ENCODE results near the gene FZD4.
"Not testable (repeated sequence)": the region's sequence is repeated elsewhere in the genome, so short reads cannot be mapped to it uniquely, and the experiment has no call there.

FZD4 gene

GRCh38 chr11:86948733-86949132, 6.5 kb downstream of the FZD4 start:
- no peaks in the 10 kb centered on the region; the same call in 1 of the 2 replicates for H3K27me3 ChIP-seq (ENCODE audit: control insufficient read depth, insufficient read depth, low read length)
- H3K27ac ChIP-seq (ENCODE audit: low read depth, low read length): no peak overlapping the region
- H3K9ac ChIP-seq (ENCODE audit: low read length): no peak overlapping the region
- no peak overlapping the region for H3K4me3 ChIP-seq (ENCODE audit: low read depth, low read length)
- no peaks in the 10 kb centered on the region for H3K9me3 ChIP-seq (ENCODE audit: control insufficient read depth, insufficient read depth, low read depth, low read length)
- peaks cover 15% of the 10 kb centered on the region for H3K36me3 ChIP-seq (ENCODE audit: control insufficient read depth, insufficient read depth, low read length)
- no peaks in the 10 kb centered on the region for H3K4me1 ChIP-seq (ENCODE audit: control insufficient read depth, insufficient read depth, low read length)

GRCh38 chr11:86947541-86947940, 7.7 kb downstream of the FZD4 start:
- Histone ChIP-seq H3K4me1 (ENCODE audit: control insufficient read depth, insufficient read depth, low read length) (no peaks in the 10 kb centered on the region), H3K9me3 (ENCODE audit: control insufficient read depth, insufficient read depth, low read depth, low read length) (no peaks in the 10 kb centered on the region), H3K27ac (ENCODE audit: low read depth, low read length) (no peak overlapping the region), H3K36me3 (ENCODE audit: control insufficient read depth, insufficient read depth, low read length) (peaks cover 15% of the 10 kb centered on the region), H3K9ac (ENCODE audit: low read length) (no peak overlapping the region), H3K27me3 (ENCODE audit: control insufficient read depth, insufficient read depth, low read length) (no peaks in the 10 kb centered on the region), H3K4me3 (ENCODE audit: low read depth, low read length) (no peak overlapping the region)

- not testable (repeated sequence) for H3K9ac ChIP-seq (ENCODE audit: low read length); H3K27ac ChIP-seq (ENCODE audit: low read depth, low read length); H3K27me3 ChIP-seq (ENCODE audit: control insufficient read depth, insufficient read depth, low read length); H3K4me3 ChIP-seq (ENCODE audit: low read depth, low read length); H3K36me3 ChIP-seq (ENCODE audit: control insufficient read depth, insufficient read depth, low read length); H3K9me3 ChIP-seq (ENCODE audit: control insufficient read depth, insufficient read depth, low read depth, low read length)
- H3K4me1 ChIP-seq (ENCODE audit: control insufficient read depth, insufficient read depth, low read length): peaks cover 14% of the 10 kb centered on the region
Measured at GRCh38 chr11:86943505-86943904, 11.7 kb downstream of the FZD4 start.

GRCh38 chr11:86941871-86942599, 13.2 kb downstream of the FZD4 start:
- H3K27ac ChIP-seq (ENCODE audit: low read depth, low read length): no peak overlapping the region

GRCh38 chr11:86941077-86941870, 13.9 kb downstream of the FZD4 start:
- H3K36me3 ChIP-seq (ENCODE audit: control insufficient read depth, insufficient read depth, low read length): no peaks in the 10 kb centered on the region
- H3K9ac ChIP-seq (ENCODE audit: low read length): no peak overlapping the region
- H3K27ac ChIP-seq (ENCODE audit: low read depth, low read length): no peak overlapping the region
- no peaks in the 10 kb centered on the region for H3K27me3 ChIP-seq (ENCODE audit: control insufficient read depth, insufficient read depth, low read length)
- H3K4me3 ChIP-seq (ENCODE audit: low read depth, low read length): no peak overlapping the region
- H3K4me1 ChIP-seq (ENCODE audit: control insufficient read depth, insufficient read depth, low read length): peaks cover 14% of the 10 kb centered on the region
- no peaks in the 10 kb centered on the region for H3K9me3 ChIP-seq (ENCODE audit: control insufficient read depth, insufficient read depth, low read depth, low read length)

More at GRCh38 chr11:86941871-86942599, 13.2 kb downstream of the FZD4 start:
- Histone ChIP-seq H3K4me3 (ENCODE audit: low read depth, low read length) (no peak overlapping the region), H3K9ac (ENCODE audit: low read length) (no peak overlapping the region), H3K4me1 (ENCODE audit: control insufficient read depth, insufficient read depth, low read length) (peaks cover 14% of the 10 kb centered on the region), H3K36me3 (ENCODE audit: control insufficient read depth, insufficient read depth, low read length) (no peaks in the 10 kb centered on the region), H3K9me3 (ENCODE audit: control insufficient read depth, insufficient read depth, low read depth, low read length) (no peaks in the 10 kb centered on the region), H3K27me3 (ENCODE audit: control insufficient read depth, insufficient read depth, low read length) (no peaks in the 10 kb centered on the region)

GRCh38 chr11:86940122-86940777, 14.9 kb downstream of the FZD4 start:
- no peaks in the 10 kb centered on the region for H3K27me3 ChIP-seq (ENCODE audit: control insufficient read depth, insufficient read depth, low read length)
- H3K9ac ChIP-seq (ENCODE audit: low read length): no peak overlapping the region
- no peak overlapping the region for H3K4me3 ChIP-seq (ENCODE audit: low read depth, low read length)
- peaks cover 14% of the 10 kb centered on the region for H3K4me1 ChIP-seq (ENCODE audit: control insufficient read depth, insufficient read depth, low read length)
- H3K27ac ChIP-seq (ENCODE audit: low read depth, low read length): no peak overlapping the region
- H3K9me3 ChIP-seq (ENCODE audit: control insufficient read depth, insufficient read depth, low read depth, low read length): no peaks in the 10 kb centered on the region
- H3K36me3 ChIP-seq (ENCODE audit: control insufficient read depth, insufficient read depth, low read length): no peaks in the 10 kb centered on the region

GRCh38 chr11:86938900-86939880, 16.0 kb downstream of the FZD4 start:
- Histone ChIP-seq H3K36me3 (ENCODE audit: control insufficient read depth, insufficient read depth, low read length) (no peaks in the 10 kb centered on the region), H3K27ac (ENCODE audit: low read depth, low read length) (no peak overlapping the region), H3K27me3 (ENCODE audit: control insufficient read depth, insufficient read depth, low read length) (no peaks in the 10 kb centered on the region), H3K9ac (ENCODE audit: low read length) (no peak overlapping the region), H3K4me3 (ENCODE audit: low read depth, low read length) (no peak overlapping the region), H3K4me1 (ENCODE audit: control insufficient read depth, insufficient read depth, low read length) (peaks cover 22% of the 10 kb centered on the region), H3K9me3 (ENCODE audit: control insufficient read depth, insufficient read depth, low read depth, low read length) (no peaks in the 10 kb centered on the region)

GRCh38 chr11:86938203-86938899, 16.8 kb downstream of the FZD4 start:
- Histone ChIP-seq H3K36me3 (ENCODE audit: control insufficient read depth, insufficient read depth, low read length) (no peaks in the 10 kb centered on the region), H3K27ac (ENCODE audit: low read depth, low read length) (no peak overlapping the region), H3K9me3 (ENCODE audit: control insufficient read depth, insufficient read depth, low read depth, low read length) (no peaks in the 10 kb centered on the region), H3K27me3 (ENCODE audit: control insufficient read depth, insufficient read depth, low read length) (no peaks in the 10 kb centered on the region), H3K4me1 (ENCODE audit: control insufficient read depth, insufficient read depth, low read length) (peaks cover 30% of the 10 kb centered on the region), H3K9ac (ENCODE audit: low read length) (no peak overlapping the region), H3K4me3 (ENCODE audit: low read depth, low read length) (no peak overlapping the region)

- H3K27ac ChIP-seq (ENCODE audit: low read depth, low read length); H3K36me3 ChIP-seq (ENCODE audit: control insufficient read depth, insufficient read depth, low read length): not testable (repeated sequence)
Measured at GRCh38 chr11:86937193-86937806, 17.9 kb downstream of the FZD4 start.

More at GRCh38 chr11:86937193-86937806, 17.9 kb downstream of the FZD4 start:
- H3K9ac ChIP-seq (ENCODE audit: low read length); H3K27me3 ChIP-seq (ENCODE audit: control insufficient read depth, insufficient read depth, low read length); H3K9me3 ChIP-seq (ENCODE audit: control insufficient read depth, insufficient read depth, low read depth, low read length); H3K4me3 ChIP-seq (ENCODE audit: low read depth, low read length): not testable (repeated sequence)
- H3K4me1 ChIP-seq (ENCODE audit: control insufficient read depth, insufficient read depth, low read length): peaks cover 41% of the 10 kb centered on the region
